GM12891 (cell line): ENCODE measurements around the gene PDE10A.
A peak's percentile ranks its signal among the peaks of the same experiment; 100 is the strongest.
"Not testable (repeated sequence)": the region's sequence is repeated elsewhere in the genome, so short reads cannot be mapped to it uniquely, and the experiment has no call there.

Experiments used
- DNase-seq: peaks from one replicate; pipeline ENCODE4 v3.0.0; 2011; ENCODE audit warnings: low spot score; ENCODE audit not compliant: insufficient read length
- FAIRE-seq: peaks from 2 replicates; lab custom pipeline; 2011; peaks lifted over from hg19 to GRCh38; lab: Jason Lieb, UNC
- PAX5 ChIP-seq: IDR thresholded peaks from 2 replicates; pipeline ENCODE4 v1.6.1; 2011; ENCODE audit warnings: low read length, moderate library complexity, mild to moderate bottlenecking; ENCODE audit not compliant: insufficient read depth, severe bottlenecking
- POLR2A ChIP-seq: IDR thresholded peaks from 2 replicates; pipeline ENCODE4 v1.6.1; 2011; ENCODE audit warnings: low read depth, low read length, control low read depth
- POLR2AphosphoS5 ChIP-seq: IDR thresholded peaks from 2 replicates; pipeline ENCODE4 v1.6.1; 2011; ENCODE audit warnings: low read depth, low read length, control low read depth
- POU2F2 ChIP-seq: IDR thresholded peaks from 2 replicates; pipeline ENCODE4 v1.6.1; 2011; ENCODE audit warnings: low read depth, mild to moderate bottlenecking, control low read depth, low read length, moderate library complexity
- SPI1 ChIP-seq: IDR thresholded peaks from 2 replicates; pipeline ENCODE4 v1.6.1; 2011; ENCODE audit warnings: low read depth, low read length, control low read depth
- TAF1 ChIP-seq: IDR thresholded peaks from 2 replicates; pipeline ENCODE4 v1.6.1; 2011; ENCODE audit warnings: low read depth, low read length, control low read depth

The PDE10A gene

GRCh38 chr6:165519316-165519715 is 143.7 kb downstream of the PDE10A start:
- DNase-seq (no peak), FAIRE-seq (no peak)
- TF ChIP-seq PAX5 (no peak), SPI1 (no peak), POLR2AphosphoS5 (no peak), POLR2A (no peak), TAF1 (no peak), POU2F2 (no peak)

GRCh38 chr6:165515963-165516624 is 146.9 kb downstream of the PDE10A start:
- DNase-seq (no peak), FAIRE-seq (no peak)
- TF ChIP-seq POLR2AphosphoS5: no peak

GRCh38 chr6:165514621-165515020 is 148.4 kb downstream of the PDE10A start:
- no peak for FAIRE-seq
- no peak for DNase-seq
- TF ChIP-seq PAX5: no peak
- TF ChIP-seq POLR2AphosphoS5: no peak
- TF ChIP-seq POU2F2: no peak
- TF ChIP-seq TAF1: no peak
- no peak for TF ChIP-seq POLR2A
- TF ChIP-seq SPI1: no peak

GRCh38 chr6:165511807-165512206 is 151.2 kb downstream of the PDE10A start:
- FAIRE-seq (no peak), DNase-seq (no peak)
- TF ChIP-seq SPI1 (peak; percentile 37; the same call in 1 of the 2 replicates), TAF1 (no peak), PAX5 (no peak), POLR2A (no peak)

- no peak for DNase-seq
- no peak for FAIRE-seq
- TF ChIP-seq POLR2AphosphoS5 (no peak), TAF1 (no peak), POLR2A (no peak), PAX5 (no peak), POU2F2 (no peak), SPI1 (no peak)
Measured at GRCh38 chr6:165508321-165508869, 154.6 kb downstream of the PDE10A start.

- TF ChIP-seq POLR2AphosphoS5: no peak
- no peak for TF ChIP-seq SPI1
- no peak for TF ChIP-seq POLR2A
- TF ChIP-seq TAF1: no peak
- no peak for TF ChIP-seq POU2F2
- TF ChIP-seq PAX5: no peak
- no peak for DNase-seq
- FAIRE-seq: no peak
Measured at GRCh38 chr6:165506657-165507056, 156.4 kb downstream of the PDE10A start.

GRCh38 chr6:165500214-165500907 is 162.7 kb downstream of the PDE10A start:
- not testable (repeated sequence) for FAIRE-seq, DNase-seq

GRCh38 chr6:165497472-165497871 is 165.6 kb downstream of the PDE10A start:
- FAIRE-seq (no peak), DNase-seq (no peak)
- TF ChIP-seq SPI1 (no peak), PAX5 (no peak)

- TF ChIP-seq POLR2A: no peak
- no peak for TF ChIP-seq POU2F2
- no peak for TF ChIP-seq POLR2AphosphoS5
- TF ChIP-seq PAX5: no peak
- TF ChIP-seq TAF1: no peak
- TF ChIP-seq SPI1: no peak
- DNase-seq (no peak), FAIRE-seq (no peak)
Measured at GRCh38 chr6:165488624-165489295, 174.3 kb downstream of the PDE10A start.

- TF ChIP-seq POLR2AphosphoS5 (no peak), POLR2A (no peak), TAF1 (no peak), POU2F2 (no peak), SPI1 (no peak), PAX5 (no peak)
- FAIRE-seq (no peak), DNase-seq (no peak)
Measured at GRCh38 chr6:165487950-165488349, 175.1 kb downstream of the PDE10A start.
